NCI-H2081 (cell line): Measurements from ENCODE around the gene TMEM217.
A peak's percentile ranks its signal among the peaks of the same experiment; 100 is the strongest.

Experiments
- DNase-seq, 2 experiments: peaks; one replicate each; lab custom pipeline; 2025; lab: John Stamatoyannopoulos, UW

The TMEM217 gene

GRCh38 chr6:37244430-37245310 lies 13.3 kb downstream of the TMEM217 start:
- peak; percentile 56 to 87 for DNase-seq

DNA sequence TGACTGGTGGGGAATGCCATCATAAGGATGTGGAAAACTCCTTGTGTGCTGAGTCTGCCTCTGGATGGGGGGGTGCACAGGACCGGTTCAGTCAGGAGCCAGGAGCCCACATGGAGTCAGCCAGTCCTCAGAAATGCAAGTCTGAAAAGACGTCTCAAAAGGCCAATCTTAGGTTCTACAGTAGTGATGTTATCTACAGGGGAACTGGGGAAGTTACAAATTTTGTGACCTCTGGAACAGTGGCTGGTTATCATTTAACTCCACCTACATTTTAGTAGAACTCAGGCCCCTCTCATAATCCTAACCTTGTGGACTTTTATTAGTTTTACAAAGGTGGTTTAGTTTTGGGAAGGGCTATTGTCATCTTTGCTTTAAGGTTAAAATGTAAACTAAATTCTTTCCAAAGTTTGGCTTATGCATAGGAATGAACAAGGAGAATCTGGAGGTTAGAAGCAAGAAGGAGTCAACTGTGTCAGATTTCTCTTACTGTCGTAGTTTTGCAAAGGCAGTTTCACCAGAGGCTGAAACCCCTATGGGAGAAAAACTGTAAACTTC lies 14.1 kb downstream of the TMEM217 start:
- DNase-seq: no peak

- no peak for DNase-seq
These were observed 14.7 kb downstream of the TMEM217 start for GRCh38 chr6:37243131-37243815.

DNA sequence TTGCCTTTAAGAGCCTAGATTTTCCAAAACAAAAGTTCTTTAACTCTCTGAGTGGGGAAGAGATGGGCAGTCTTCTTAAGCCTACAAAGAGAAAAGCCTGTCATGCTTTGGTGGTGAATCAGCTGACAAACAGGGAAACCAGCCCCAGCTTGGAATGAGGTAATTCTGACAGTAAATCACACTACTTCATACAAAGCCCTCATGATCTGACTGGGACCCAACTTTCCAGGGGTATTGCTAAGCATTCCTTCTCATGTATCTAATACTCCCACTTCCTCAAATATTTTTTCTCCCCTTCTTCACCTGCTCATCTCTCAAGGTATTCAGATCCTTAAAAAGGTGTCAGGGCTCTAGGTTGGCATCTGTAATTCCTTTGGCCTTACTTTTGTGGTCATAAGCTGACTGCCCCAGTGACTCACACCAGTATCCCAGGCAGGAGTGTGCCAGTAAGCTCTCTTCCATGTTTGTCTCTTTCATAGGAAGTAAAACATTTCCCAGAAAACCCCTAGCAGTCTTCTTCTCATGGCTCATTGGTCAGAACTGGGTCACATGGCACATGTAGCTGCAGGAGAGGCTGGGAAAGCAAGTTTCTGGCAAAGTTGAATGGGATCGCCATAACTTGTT lies 15.4 kb downstream of the TMEM217 start:
- DNase-seq: no peak

- no peak for DNase-seq
These were observed 16.0 kb downstream of the TMEM217 start for GRCh38 chr6:37241775-37242428.

GRCh38 chr6:37241131-37241530 lies 16.8 kb downstream of the TMEM217 start:
- DNase-seq: no peak

GRCh38 chr6:37239950-37240713 lies 17.8 kb downstream of the TMEM217 start:
- DNase-seq: peak; percentile 38 to 69

DNA sequence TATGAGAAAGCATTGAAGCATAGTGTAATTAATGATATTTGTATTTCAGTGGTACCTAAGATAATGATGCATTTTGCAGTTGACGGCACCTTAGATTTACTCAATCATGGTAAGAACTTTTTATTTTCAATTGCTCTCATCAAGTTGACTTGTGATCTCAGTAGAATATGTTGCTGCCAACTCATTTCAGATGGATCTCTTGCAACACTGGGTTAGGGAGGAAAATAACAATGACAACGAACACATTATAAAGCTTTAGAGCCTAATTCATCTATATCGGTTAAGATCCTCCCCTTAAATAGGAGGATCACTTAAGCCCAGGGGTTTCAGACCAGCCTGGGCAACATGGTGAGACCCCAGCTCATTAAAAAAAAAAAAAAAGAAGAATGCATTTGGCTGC lies 18.4 kb downstream of the TMEM217 start:
- no peak for DNase-seq

GRCh38 chr6:37238381-37238780 lies 19.6 kb downstream of the TMEM217 start:
- no peak for DNase-seq

DNA sequence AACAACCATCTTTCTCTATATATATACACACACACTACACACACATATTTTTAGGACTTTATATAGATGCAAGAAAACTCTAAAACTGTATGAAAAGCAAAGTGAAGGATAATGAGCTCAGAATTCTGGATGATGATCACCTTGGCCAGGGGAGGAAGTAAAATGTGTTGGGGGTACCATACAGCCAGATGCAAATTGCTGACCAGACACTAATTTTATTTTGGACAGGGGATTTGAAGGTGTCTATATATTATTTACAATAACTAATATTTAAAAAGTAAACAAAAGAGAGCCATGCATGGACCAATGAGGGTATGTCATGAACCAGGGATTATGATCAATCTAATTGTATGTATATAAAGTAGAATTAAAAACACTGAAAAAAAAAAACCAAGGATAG lies 20.2 kb downstream of the TMEM217 start:
- DNase-seq: no peak

- no peak for DNase-seq
These were observed 21.0 kb downstream of the TMEM217 start for GRCh38 chr6:37236921-37237320.

DNA sequence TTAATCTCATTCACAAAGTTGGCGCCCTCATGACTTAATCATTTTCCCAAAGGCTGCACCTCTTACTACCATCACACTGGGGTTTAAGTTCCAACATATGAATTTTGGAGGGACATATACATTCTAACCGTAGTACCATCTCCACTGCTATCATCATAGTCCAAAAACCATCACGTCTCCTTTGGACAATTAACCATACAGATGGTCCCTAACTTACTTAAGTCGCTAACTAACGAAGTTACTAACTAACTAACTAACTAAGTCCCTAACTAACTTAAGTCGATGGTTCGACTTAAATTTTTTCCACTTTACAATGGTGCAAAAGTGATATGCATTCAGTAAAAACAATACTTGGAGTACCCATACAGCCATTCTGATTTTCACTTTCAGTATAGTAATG lies 24.4 kb downstream of the TMEM217 start:
- DNase-seq: no peak

DNA sequence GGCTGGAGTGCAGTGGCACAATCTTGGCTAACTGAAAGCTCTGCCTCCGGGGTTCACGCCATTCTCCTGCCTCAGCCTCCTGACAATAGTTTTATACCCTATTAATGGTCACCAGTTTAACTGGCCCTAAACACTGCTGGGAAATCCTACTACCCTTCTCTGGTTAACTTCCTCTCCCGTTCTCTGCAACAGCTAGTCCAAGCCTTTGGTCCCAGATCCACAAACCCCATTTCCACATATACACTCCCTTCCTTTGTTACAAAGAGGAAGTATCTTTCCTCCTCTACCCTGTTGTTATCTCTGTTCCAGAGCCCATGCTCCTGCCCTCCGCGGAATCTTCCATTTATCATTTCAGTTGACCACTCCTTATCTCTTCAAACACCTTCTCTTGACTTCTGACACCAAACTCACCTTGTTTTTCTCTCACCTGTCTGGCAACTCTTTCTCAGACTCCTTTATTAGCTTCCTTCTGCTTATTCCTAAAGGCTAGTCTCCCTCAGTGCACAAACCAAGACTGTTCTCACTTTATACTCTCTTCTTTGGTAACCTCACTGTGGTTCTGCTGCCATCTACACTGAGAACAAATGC lies 25.4 kb downstream of the TMEM217 start:
- no peak for DNase-seq

DNA sequence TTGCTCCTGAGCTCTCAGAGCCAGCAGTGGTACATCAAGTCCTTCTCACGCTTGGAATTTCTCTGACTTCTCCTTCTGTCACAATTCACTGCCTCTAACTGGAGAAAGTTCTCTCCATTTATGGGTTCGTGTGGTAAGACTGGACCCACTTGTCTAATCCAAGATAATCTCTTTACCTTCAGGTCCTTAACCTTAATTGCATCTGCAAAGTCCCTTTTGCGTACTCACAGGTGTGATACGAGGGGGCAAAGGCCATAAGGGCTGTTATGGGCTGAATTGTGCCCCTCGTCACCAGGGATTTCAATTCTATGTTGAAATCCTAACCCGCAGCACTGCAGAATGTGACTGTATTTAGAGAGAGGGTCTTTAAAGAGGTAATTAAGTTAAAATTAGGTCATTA lies 27.8 kb downstream of the TMEM217 start:
- DNase-seq: no peak

DNA sequence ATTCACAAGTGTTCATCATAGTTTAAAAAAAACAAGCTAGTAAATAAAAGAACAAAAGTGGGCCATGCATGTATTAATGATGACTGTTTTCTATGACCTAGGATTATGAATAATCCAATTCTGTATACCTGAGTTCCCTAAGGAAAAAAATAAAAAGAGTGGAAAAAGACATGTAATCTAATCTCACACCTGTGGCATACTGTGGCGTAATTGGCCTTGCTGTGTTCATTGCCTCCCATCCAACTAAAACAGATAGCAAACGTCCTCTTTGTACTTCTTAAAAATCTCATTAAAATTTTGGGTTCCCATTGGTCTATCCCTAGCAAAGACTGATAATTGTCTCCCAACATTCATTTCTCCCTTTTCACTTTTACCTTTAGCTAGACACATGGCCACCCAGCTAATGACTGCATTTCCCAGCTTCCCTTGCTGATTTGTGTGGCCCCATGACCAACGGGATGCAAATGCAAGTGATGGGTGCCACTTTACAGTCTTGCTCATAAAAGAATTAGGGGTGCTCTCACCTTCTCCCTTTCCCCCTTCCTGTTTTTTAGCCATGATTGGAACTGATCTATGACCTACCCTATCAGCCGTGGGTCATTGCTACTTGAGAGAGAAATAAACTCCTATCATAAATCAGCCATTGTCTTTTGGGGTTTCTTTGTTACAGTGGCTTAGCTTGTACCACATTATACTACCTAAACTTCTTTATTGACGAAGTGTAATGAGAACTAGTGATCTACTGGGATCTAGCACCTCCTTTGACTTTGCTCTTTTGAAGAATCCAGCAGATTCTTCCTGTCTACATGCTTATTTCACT lies 32.4 kb downstream of the TMEM217 start:
- no peak for DNase-seq

DNA sequence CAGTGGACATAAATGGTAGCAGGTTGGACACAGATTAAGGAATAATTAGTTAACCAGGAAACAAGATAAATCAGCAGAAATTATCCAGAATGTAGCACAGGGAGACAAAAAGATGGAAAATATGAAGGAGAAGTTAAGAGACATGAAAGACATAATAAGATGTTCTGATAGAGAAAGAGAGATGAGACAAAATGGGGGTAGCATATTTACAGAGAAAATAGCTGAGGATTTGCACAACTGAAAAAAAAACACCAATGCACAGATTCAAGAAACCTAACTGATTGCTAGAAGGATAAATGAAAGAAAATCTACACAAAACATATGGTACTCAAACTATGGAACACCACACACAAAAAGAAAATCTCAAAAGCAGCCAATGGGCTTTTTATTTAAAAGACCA lies 35.0 kb downstream of the TMEM217 start:
- DNase-seq: no peak

- peak; percentile 97 to 99 for DNase-seq
These were observed 35.6 kb downstream of the TMEM217 start for GRCh38 chr6:37222125-37222967.

- DNase-seq: no peak
These were observed 36.3 kb downstream of the TMEM217 start for GRCh38 chr6:37221585-37222124.

DNA sequence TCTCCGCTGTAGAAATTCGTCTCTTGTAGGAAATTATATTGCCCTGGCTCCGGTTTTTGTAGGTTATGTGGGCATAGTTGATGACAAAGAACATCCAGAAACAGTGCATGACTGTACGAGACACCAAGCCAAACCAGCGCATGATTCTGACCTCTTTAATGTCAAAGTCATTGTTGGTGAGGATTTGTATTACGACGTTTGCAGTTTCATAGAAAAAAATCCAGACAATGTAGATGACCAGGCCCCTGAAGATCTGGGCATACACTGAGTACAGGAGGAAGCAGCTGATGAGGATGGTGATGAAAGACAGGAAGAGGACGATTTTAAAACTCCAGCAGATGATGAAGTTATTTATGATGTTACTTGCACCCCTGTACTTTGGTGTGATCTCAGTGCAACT lies 39.4 kb downstream of the TMEM217 start:
- DNase-seq: no peak
